SU-DHL-6 (cell line): Measurements from ENCODE around the gene ADGRD1.

Source experiments
- H2AFZ ChIP-seq: fragments of 200-600 bp; sonication (generic); 2 replicates; pipeline ENCODE4 v1.6.1; 2014; ENCODE audit warnings: low read depth, mild to moderate bottlenecking, moderate library complexity, mixed read lengths, antibody characterized with exemption, low read length; ENCODE audit not compliant: severe bottlenecking
- H3F3A ChIP-seq: fragments of 200-600 bp; shearing (Covaris generic); 2 replicates; pipeline ENCODE4 v1.6.0; 2016; ENCODE audit warnings: antibody characterized with exemption, mild to moderate bottlenecking; ENCODE audit not compliant: insufficient read depth
- H3K27ac ChIP-seq: fragments of 200-600 bp; sonication (generic); 2 replicates; pipeline ENCODE4 v1.5.1; 2016; ENCODE audit warnings: low read depth, mild to moderate bottlenecking, low read length, moderate library complexity, mixed read lengths
- H3K27me3 ChIP-seq: fragments of 200-600 bp; sonication (generic), shearing (Covaris generic); 2 replicates; pipeline ENCODE4 v1.6.0; 2014; ENCODE audit warnings: mild to moderate bottlenecking, low read length
- H3K36me3 ChIP-seq: fragments of 200-600 bp; sonication (generic); 2 replicates; pipeline ENCODE4 v1.6.1; 2014; ENCODE audit warnings: mild to moderate bottlenecking, low read length, mixed read lengths
- H3K4me2 ChIP-seq: fragments of 300-600, 200-600 bp; shearing (Covaris generic), sonication (generic); 2 replicates; pipeline ENCODE4 v1.6.0; 2014; ENCODE audit warnings: low read length, low read depth, mild to moderate bottlenecking; ENCODE audit not compliant: poor library complexity, severe bottlenecking
- H3K4me3 ChIP-seq: fragments of 200-600 bp; sonication (generic); 2 replicates; pipeline ENCODE4 v1.5.1; 2014; ENCODE audit warnings: antibody characterized with exemption, low read length, mild to moderate bottlenecking, mixed read lengths; ENCODE audit not compliant: insufficient read depth, poor library complexity, severe bottlenecking
- H3K79me2 ChIP-seq: fragments of 200-600 bp; sonication (generic); 2 replicates; pipeline ENCODE4 v1.6.1; 2014; ENCODE audit warnings: mild to moderate bottlenecking, low read length, moderate library complexity; ENCODE audit not compliant: insufficient read depth
- H3K9ac ChIP-seq: fragments of 200-600 bp; sonication (generic); 2 replicates; pipeline ENCODE4 v1.7.0; 2014; ENCODE audit warnings: mild to moderate bottlenecking, low read length
- H3K9me2 ChIP-seq: fragments of 200-600 bp; sonication (generic); replicated peaks from 2 replicates; pipeline ENCODE4 v1.6.1; 2014; ENCODE audit warnings: low read length; ENCODE audit not compliant: insufficient read depth
- H3K9me3 ChIP-seq: fragments of 200-600 bp; sonication (generic); 2 replicates; pipeline ENCODE4 v1.6.1; 2014; ENCODE audit warnings: low read length, mixed read lengths; ENCODE audit not compliant: insufficient read depth
- H4K20me1 ChIP-seq: fragments of 200-600 bp; sonication (generic); 2 replicates; pipeline ENCODE4 v1.6.1; 2014; ENCODE audit warnings: low read depth, mild to moderate bottlenecking, antibody characterized with exemption, low read length, moderate library complexity, mixed read lengths
- CTCF ChIP-seq: fragments of 200-600 bp; sonication (generic); IDR thresholded peaks from one replicate; pipeline ENCODE4 v1.5.1; 2017; ENCODE audit warnings: antibody characterized with exemption, mild to moderate bottlenecking, low read length, moderate library complexity; ENCODE audit not compliant: insufficient read depth, poor library complexity, severe bottlenecking
- EZH2phosphoT487 ChIP-seq: fragments of 200-600 bp; sonication (generic), shearing (Covaris generic); conservative IDR thresholded peaks from 2 replicates; pipeline ENCODE4 v1.6.1; 2018; ENCODE audit warnings: mild to moderate bottlenecking, antibody characterized with exemption, low read length, moderate library complexity, mixed read lengths

ADGRD1 gene

DNA sequence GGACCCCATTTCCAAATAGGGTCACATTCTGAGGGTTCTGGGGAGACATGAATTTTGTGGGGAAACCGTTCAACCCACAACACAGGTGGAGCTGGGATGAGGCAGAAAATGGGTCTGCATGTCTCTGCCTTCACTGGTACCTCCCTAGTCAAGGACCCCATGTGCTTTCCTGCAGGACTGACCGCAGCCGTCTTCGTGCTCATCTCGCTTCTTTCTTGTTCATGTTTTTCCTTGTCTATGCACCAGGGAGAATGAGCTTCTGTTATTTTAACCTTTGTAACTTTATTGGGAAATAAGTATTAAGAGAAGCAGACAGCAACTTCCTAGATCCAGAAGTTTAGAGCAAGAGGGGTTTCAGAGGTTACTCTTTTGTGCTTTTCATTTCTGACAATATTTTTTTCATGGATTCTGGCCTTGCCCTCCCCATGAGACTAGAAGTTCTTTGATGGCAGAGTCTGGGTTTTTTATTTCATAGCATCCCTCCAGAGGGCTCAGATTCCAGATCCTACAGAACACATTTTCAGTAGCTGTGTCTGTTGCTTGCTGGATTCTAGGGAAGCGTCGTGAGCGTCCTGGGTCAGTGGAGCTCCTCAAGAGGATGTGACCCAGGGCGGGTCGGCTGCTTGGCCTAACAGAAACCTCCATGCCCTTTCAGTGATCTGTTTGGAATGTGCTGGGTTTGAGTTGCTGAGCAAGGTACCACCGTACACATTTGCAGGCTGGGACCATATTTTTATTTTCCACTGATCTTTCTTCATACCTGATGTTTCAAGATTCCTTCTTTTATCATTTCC lies 104.2 kb downstream of the ADGRD1 start:
- no peak overlapping the region for H2AFZ ChIP-seq
- H3F3A ChIP-seq, result no peaks in the 10 kb centered on the region
- no peaks in the 10 kb centered on the region for H4K20me1 ChIP-seq
- no peak for TF ChIP-seq CTCF
- TF ChIP-seq EZH2phosphoT487, result no peak
- H3K27me3 ChIP-seq, result no peaks in the 10 kb centered on the region
- H3K79me2 ChIP-seq, result no peaks in the 10 kb centered on the region
- no peaks in the 10 kb centered on the region for H3K9me2 ChIP-seq
- no peaks in the 10 kb centered on the region for H3K9me3 ChIP-seq
- no peak overlapping the region for H3K4me3 ChIP-seq
- no peak overlapping the region for H3K9ac ChIP-seq
- no peak overlapping the region for H3K27ac ChIP-seq
- H3K4me2 ChIP-seq, result no peak overlapping the region
- H3K36me3 ChIP-seq, result no peaks in the 10 kb centered on the region

DNA sequence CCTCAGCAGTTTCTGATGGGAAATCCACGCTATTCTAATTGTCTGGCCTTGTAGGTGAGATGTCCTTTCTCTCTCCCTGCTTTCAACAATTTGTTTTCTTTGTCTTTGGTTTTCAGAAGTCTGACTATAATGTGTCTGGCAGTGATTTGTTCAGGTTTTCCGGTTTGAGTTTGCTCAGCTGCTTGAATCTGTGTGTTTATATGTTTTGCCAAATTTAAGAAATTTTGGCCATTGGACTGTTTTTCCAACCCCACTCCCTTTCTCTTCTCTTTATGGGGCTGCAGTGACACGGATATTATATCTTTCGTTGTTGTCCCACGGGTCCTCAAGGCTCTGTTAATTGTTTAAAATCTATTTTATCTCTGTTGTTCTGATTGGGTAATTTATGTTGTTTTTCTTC lies 105.0 kb downstream of the ADGRD1 start:
- H3K27me3 ChIP-seq, result no peaks in the 10 kb centered on the region
- H2AFZ ChIP-seq, result no peak overlapping the region
- H4K20me1 ChIP-seq, result no peaks in the 10 kb centered on the region
- H3K4me2 ChIP-seq, result no peak overlapping the region
- H3K4me3 ChIP-seq, result no peak overlapping the region
- H3F3A ChIP-seq, result no peaks in the 10 kb centered on the region
- TF ChIP-seq EZH2phosphoT487 (no peak), CTCF (no peak)
- H3K9me2 ChIP-seq, result no peaks in the 10 kb centered on the region
- no peaks in the 10 kb centered on the region for H3K79me2 ChIP-seq
- H3K9me3 ChIP-seq, result no peaks in the 10 kb centered on the region
- H3K27ac ChIP-seq, result no peak overlapping the region
- H3K9ac ChIP-seq, result no peak overlapping the region
- no peaks in the 10 kb centered on the region for H3K36me3 ChIP-seq

GRCh38 chr12:131060011-131060703 lies 106.5 kb downstream of the ADGRD1 start:
- Histone ChIP-seq H3K79me2 (no peaks in the 10 kb centered on the region), H3K9me3 (no peaks in the 10 kb centered on the region), H3K9me2 (no peaks in the 10 kb centered on the region), H3K27ac (no peak overlapping the region), H4K20me1 (no peaks in the 10 kb centered on the region), H2AFZ (no peak overlapping the region), H3K4me3 (no peak overlapping the region), H3K27me3 (no peaks in the 10 kb centered on the region), H3K36me3 (no peaks in the 10 kb centered on the region), H3K4me2 (no peak overlapping the region), H3K9ac (no peak overlapping the region), H3F3A (no peaks in the 10 kb centered on the region)
- TF ChIP-seq EZH2phosphoT487 (no peak), CTCF (no peak)
